ENCODE results near the gene P3H4.

Gene P3H4

GRCh38 chr17:41799366-41799765 is 12.4 kb downstream of the P3H4 start:
- TF ChIP-seq OSR1 (CRISPR knock-in tag; IDR thresholded peaks at IDR 0.05), result no peak
- TF ChIP-seq ARNTL (CRISPR knock-in tag; IDR thresholded peaks at IDR 0.05; ENCODE audit: borderline replicate concordance, low read depth), result no peak
- ATAC-seq, result no peak

- no peak for ATAC-seq
These were observed 14.4 kb downstream of the P3H4 start for GRCh38 chr17:41797377-41797776.

GRCh38 chr17:41796121-41796895 is 15.4 kb downstream of the P3H4 start:
- ATAC-seq, result no peak
- TF ChIP-seq ZNF70 (CRISPR knock-in tag; IDR thresholded peaks at IDR 0.05) (no peak), RARB (CRISPR knock-in tag; IDR thresholded peaks at IDR 0.05) (no peak), ESRRG (CRISPR knock-in tag; IDR thresholded peaks at IDR 0.05) (no peak), PATZ1 (CRISPR knock-in tag; IDR thresholded peaks at IDR 0.05; ENCODE audit: borderline replicate concordance) (no peak), ISL1 (CRISPR knock-in tag; IDR thresholded peaks at IDR 0.05) (no peak), ZFP3 (CRISPR knock-in tag; IDR thresholded peaks at IDR 0.05) (no peak), ZFP30 (CRISPR knock-in tag; IDR thresholded peaks at IDR 0.05) (no peak), TCF4 (CRISPR knock-in tag; IDR thresholded peaks at IDR 0.05; ENCODE audit: borderline replicate concordance) (no peak), ZNF8 (CRISPR knock-in tag; IDR thresholded peaks at IDR 0.05) (no peak), BACH2 (CRISPR knock-in tag; IDR thresholded peaks at IDR 0.05; ENCODE audit: borderline replicate concordance) (no peak), TOX (CRISPR knock-in tag; IDR thresholded peaks at IDR 0.05; ENCODE audit: borderline replicate concordance) (no peak), ZC3H10 (CRISPR knock-in tag; IDR thresholded peaks at IDR 0.05) (no peak), ZNF565 (CRISPR knock-in tag; conservative IDR thresholded peaks at IDR 0.05; ENCODE audit: low read depth) (no peak), CREB5 (CRISPR knock-in tag; IDR thresholded peaks at IDR 0.05; ENCODE audit: low read depth) (no peak), CSDC2 (CRISPR knock-in tag; IDR thresholded peaks at IDR 0.05) (no peak), GLIS3 (CRISPR knock-in tag; IDR thresholded peaks at IDR 0.05) (no peak), POU6F1 (CRISPR knock-in tag; IDR thresholded peaks at IDR 0.05; ENCODE audit: borderline replicate concordance, low read depth) (no peak), CSRNP3 (CRISPR knock-in tag; IDR thresholded peaks at IDR 0.05) (no peak), ARNTL (CRISPR knock-in tag; IDR thresholded peaks at IDR 0.05; ENCODE audit: borderline replicate concordance, low read depth) (no peak), OSR1 (CRISPR knock-in tag; IDR thresholded peaks at IDR 0.05) (no peak)

More at GRCh38 chr17:41797377-41797776, 14.4 kb downstream of the P3H4 start:
- TF ChIP-seq ZNF8 (CRISPR knock-in tag; IDR thresholded peaks at IDR 0.05) (no peak), ZNF70 (CRISPR knock-in tag; IDR thresholded peaks at IDR 0.05) (no peak), TCF4 (CRISPR knock-in tag; IDR thresholded peaks at IDR 0.05; ENCODE audit: borderline replicate concordance) (no peak), TSHZ2 (CRISPR knock-in tag; IDR thresholded peaks at IDR 0.05) (no peak), ISL1 (CRISPR knock-in tag; IDR thresholded peaks at IDR 0.05) (no peak), CREB5 (CRISPR knock-in tag; IDR thresholded peaks at IDR 0.05; ENCODE audit: low read depth) (no peak), BACH2 (CRISPR knock-in tag; IDR thresholded peaks at IDR 0.05; ENCODE audit: borderline replicate concordance) (no peak), TOX (CRISPR knock-in tag; IDR thresholded peaks at IDR 0.05; ENCODE audit: borderline replicate concordance) (no peak), ZFP30 (CRISPR knock-in tag; IDR thresholded peaks at IDR 0.05) (no peak)

Measured in SK-N-SH treated with all-trans-retinoic acid at 6 μM for 48 hours (cell line).